ENCODE results near the gene FNDC3A. TPM values are rescaled to one million over a fixed set of nuclear protein-coding genes. Genes with fewer than 3 reads are reported as not detected.
A peak's percentile ranks its signal among the peaks of the same experiment; 100 is the strongest.

Gene FNDC3A
- total RNA-seq, 1 experiment from 2014 or later, result 15.6 TPM

DNA sequence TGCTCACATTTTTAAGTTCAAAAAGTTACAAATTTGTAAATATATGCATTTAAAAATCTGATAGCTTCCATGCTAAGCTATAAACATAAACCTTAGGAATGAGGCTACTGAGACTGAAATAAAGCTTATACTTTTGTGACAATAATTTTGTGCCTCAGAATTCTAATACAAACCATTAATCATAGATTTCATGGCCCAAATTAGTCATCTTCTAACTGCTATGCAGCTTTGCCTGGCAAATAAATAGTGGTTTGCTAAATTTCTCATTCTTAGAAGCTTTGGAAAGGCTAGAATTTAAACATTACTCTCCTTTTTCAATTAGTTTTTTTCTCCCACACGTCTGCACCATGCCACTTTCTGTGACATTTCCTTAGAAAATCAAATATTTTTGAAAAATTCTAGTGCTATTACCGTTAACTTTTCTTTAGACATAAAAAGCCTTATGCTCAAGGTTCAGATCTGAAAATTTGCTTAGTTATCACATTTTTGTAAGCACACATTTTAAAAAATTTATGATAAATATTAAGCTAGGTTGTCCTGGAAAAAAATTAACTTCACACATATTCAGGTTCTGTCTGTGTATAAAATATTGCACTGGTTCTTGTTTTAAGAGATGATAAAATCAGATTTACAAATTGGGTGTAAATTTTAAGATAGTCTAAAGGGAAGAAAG lies 46.9 kb downstream of the FNDC3A start:
- Histone ChIP-seq H3K9me2 (replicated peaks; ENCODE audit: low read length) (no peaks in the 10 kb centered on the region), H3K4me3 (ENCODE audit: low read length) (peak overlapping the region; percentile 51; the same call in 1 of the 2 replicates), H3K79me2 (ENCODE audit: low read length) (peaks cover 16% of the 10 kb centered on the region), H3K9me3 (ENCODE audit: low read length) (no peaks in the 10 kb centered on the region), H3K9ac (ENCODE audit: low read length) (peak overlapping the region; percentile 58), H3K27me3 (ENCODE audit: low read length) (no peaks in the 10 kb centered on the region), H3K27ac (ENCODE audit: low read length) (peak overlapping the region; percentile 84), H4K20me1 (ENCODE audit: low read length) (no peaks in the 10 kb centered on the region), H3K4me2 (ENCODE audit: low read length) (peak overlapping the region; percentile 77), H3K36me3 (ENCODE audit: low read depth, low read length) (no peaks in the 10 kb centered on the region), H2AFZ (ENCODE audit: low read length) (no peak overlapping the region), H3K4me1 (ENCODE audit: insufficient read depth, low read length) (peaks cover 34% of the 10 kb centered on the region), H3F3A (ENCODE audit: low read length, unreplicated experiment) (peaks cover 6% of the 10 kb centered on the region)
- POLR2A ChIA-PET (ENCODE audit: unreplicated experiment), result interaction anchor here (0.7 kb wide), 1 partner anchor 29 kb away, joined by 4 read pairs; no protein-coding TSS in a partner anchor
- BruUV-seq (replicated peaks), result no TSS peak
- ATAC-seq (peak; percentile 62), DNase-seq (peak; percentile 59)
- CTCF ChIA-PET, result no interaction called here
- intact Hi-C loops (cut with micrococcal nuclease), result no loop called here
- TF ChIP-seq CTCF (conservative IDR thresholded peaks at IDR 0.05; ENCODE audit: low read depth, low read length), result no peak
- no peak for TF ChIP-seq EZH2phosphoT487 (IDR thresholded peaks at IDR 0.05; ENCODE audit: borderline replicate concordance, low read length)
- no peak for TF ChIP-seq EZH2 (IDR thresholded peaks at IDR 0.05; ENCODE audit: low read length, unreplicated experiment)

DNA sequence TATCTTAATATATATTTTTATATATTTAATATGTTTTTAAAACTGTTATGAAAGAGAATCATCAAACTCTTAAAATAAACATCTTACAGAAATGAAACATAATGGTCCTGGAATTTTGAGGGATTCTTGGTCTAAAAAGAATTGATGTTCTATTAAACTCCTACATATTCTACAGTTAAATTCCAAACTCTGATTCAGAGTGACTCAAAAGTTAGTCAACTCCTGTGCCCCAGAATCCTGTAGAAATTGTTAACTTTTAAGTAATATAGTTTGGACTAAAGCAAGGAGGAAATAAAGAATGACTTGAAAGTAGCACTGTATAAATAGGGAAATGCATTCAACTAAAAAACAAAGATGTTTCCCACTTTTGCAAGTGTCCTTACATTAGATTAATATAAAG lies 47.7 kb downstream of the FNDC3A start:
- H3K9ac ChIP-seq (ENCODE audit: low read length), result peak overlapping the region; percentile 8; the same call in 1 of the 2 replicates
- H3K36me3 ChIP-seq (ENCODE audit: low read depth, low read length), result no peaks in the 10 kb centered on the region
- ChIA-PET CTCF (no interaction called here), POLR2A (ENCODE audit: unreplicated experiment) (no interaction called here)
- no TSS peak for BruUV-seq (replicated peaks)
- H3K79me2 ChIP-seq (ENCODE audit: low read length), result peaks cover 16% of the 10 kb centered on the region
- H2AFZ ChIP-seq (ENCODE audit: low read length), result no peak overlapping the region
- H3K27ac ChIP-seq (ENCODE audit: low read length), result peak overlapping the region; percentile 84
- peaks cover 34% of the 10 kb centered on the region for H3K4me1 ChIP-seq (ENCODE audit: insufficient read depth, low read length)
- ATAC-seq, result peak; percentile 75
- peak; percentile 83 for DNase-seq
- peaks cover 6% of the 10 kb centered on the region for H3F3A ChIP-seq (ENCODE audit: low read length, unreplicated experiment)
- intact Hi-C loops (cut with micrococcal nuclease), result no loop called here
- TF ChIP-seq CTCF (conservative IDR thresholded peaks at IDR 0.05; ENCODE audit: low read depth, low read length) (no peak), EZH2phosphoT487 (IDR thresholded peaks at IDR 0.05; ENCODE audit: borderline replicate concordance, low read length) (no peak), EZH2 (IDR thresholded peaks at IDR 0.05; ENCODE audit: low read length, unreplicated experiment) (no peak)
- peak overlapping the region; percentile 38; the same call in 1 of the 2 replicates for H3K4me2 ChIP-seq (ENCODE audit: low read length)
- no peaks in the 10 kb centered on the region for H3K9me3 ChIP-seq (ENCODE audit: low read length)
- H3K9me2 ChIP-seq (replicated peaks; ENCODE audit: low read length), result no peaks in the 10 kb centered on the region
- H3K27me3 ChIP-seq (ENCODE audit: low read length), result no peaks in the 10 kb centered on the region
- no peaks in the 10 kb centered on the region for H4K20me1 ChIP-seq (ENCODE audit: low read length)
- no peak overlapping the region for H3K4me3 ChIP-seq (ENCODE audit: low read length)

GRCh38 chr13:49026851-49027250 lies 51.1 kb downstream of the FNDC3A start:
- H3K36me3 ChIP-seq (ENCODE audit: low read depth, low read length), result no peaks in the 10 kb centered on the region
- H3K9me2 ChIP-seq (replicated peaks; ENCODE audit: low read length), result no peaks in the 10 kb centered on the region
- CTCF ChIA-PET, result no interaction called here
- TF ChIP-seq CTCF (conservative IDR thresholded peaks at IDR 0.05; ENCODE audit: low read depth, low read length) (no peak), EZH2 (IDR thresholded peaks at IDR 0.05; ENCODE audit: low read length, unreplicated experiment) (no peak), EZH2phosphoT487 (IDR thresholded peaks at IDR 0.05; ENCODE audit: borderline replicate concordance, low read length) (no peak)
- ATAC-seq (no peak), DNase-seq (no peak)
- intact Hi-C loops (cut with micrococcal nuclease), result no loop called here
- H3K27ac ChIP-seq (ENCODE audit: low read length), result no peak overlapping the region
- H3K27me3 ChIP-seq (ENCODE audit: low read length), result no peaks in the 10 kb centered on the region
- no peaks in the 10 kb centered on the region for H4K20me1 ChIP-seq (ENCODE audit: low read length)
- H3K9me3 ChIP-seq (ENCODE audit: low read length), result no peaks in the 10 kb centered on the region
- no TSS peak for BruUV-seq (replicated peaks)
- no peak overlapping the region for H3K4me2 ChIP-seq (ENCODE audit: low read length)
- peaks cover 8% of the 10 kb centered on the region; the same call in 1 of the 2 replicates for H3K79me2 ChIP-seq (ENCODE audit: low read length)
- no peak overlapping the region for H3K9ac ChIP-seq (ENCODE audit: low read length)
- H2AFZ ChIP-seq (ENCODE audit: low read length), result no peak overlapping the region
- peaks cover 25% of the 10 kb centered on the region for H3K4me1 ChIP-seq (ENCODE audit: insufficient read depth, low read length)
- H3K4me3 ChIP-seq (ENCODE audit: low read length), result no peak overlapping the region
- H3F3A ChIP-seq (ENCODE audit: low read length, unreplicated experiment), result peaks cover 6% of the 10 kb centered on the region
- POLR2A ChIA-PET (ENCODE audit: unreplicated experiment), result no interaction called here
